Esophagus muscularis mucosa (tissue), 3 donors: ENCODE results near the gene ID3.
A peak's percentile ranks its signal among the peaks of the same experiment; 100 is the strongest.

Experiments
- CTCF ChIP-seq, 3 experiments: fragments of 200-600 bp in 2 of 3; fragments of 450-650 bp in 1 of 3; sonication (generic) in 2 of 3; IDR thresholded peaks; one replicate each; pipeline ENCODE4 v1.5.1; 2017 to 2019; ENCODE audit warnings: antibody characterized with exemption in 3 of 3, mild to moderate bottlenecking in 2 of 3, moderate library complexity in 1 of 3
- POLR2A ChIP-seq: fragments of 450-650 bp; IDR thresholded peaks from one replicate; pipeline ENCODE4 v1.6.1; 2017; ENCODE audit warnings: antibody characterized with exemption, moderate library complexity, mild to moderate bottlenecking, low read depth

DNA sequence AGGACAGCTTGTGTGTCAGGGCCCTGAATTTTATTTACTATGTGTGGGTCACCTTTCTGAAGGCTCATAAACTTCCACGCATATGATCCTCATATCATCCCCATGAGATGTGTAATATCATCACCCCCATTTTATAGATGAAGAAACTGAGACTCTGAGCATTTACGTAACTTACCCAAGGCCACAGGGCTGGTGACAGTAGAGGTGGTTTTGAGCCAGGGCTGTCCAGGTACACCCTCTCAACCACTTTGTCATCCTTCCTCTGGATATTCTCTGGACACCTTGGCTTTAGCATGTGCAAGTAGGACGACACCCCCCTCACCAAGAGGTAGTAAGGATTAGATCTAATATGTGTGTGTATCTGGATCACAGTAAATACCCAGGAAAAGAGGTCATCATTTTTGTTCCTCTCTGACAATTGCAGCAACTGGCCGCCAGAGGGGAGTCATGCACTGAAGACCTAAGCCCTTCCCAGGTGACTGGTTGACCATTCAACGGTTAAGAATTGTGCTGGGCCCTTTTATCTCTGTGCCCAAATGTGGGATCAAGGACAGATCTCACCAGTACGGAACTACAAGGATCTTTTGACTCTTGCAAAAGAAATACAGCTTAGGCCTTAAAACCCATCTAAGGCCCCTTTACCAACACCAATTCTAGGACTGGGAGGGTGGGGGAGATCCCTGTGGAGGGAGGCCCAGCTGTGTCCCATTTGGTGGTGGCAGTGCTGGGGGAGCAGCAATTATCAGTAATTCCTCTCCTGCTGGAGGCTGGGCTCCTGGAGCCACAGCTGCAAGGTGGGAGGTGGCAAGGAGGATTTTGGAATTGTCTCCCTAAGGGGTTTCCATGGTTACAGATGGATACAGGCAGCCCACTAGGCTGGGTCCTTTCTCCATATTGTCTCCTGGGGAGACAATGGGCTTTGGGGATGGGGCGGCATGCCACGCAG, 14.6 kb downstream of the ID3 start:
- no peak for TF ChIP-seq POLR2A
- peak; percentile 91 to 98 (median 93) for TF ChIP-seq CTCF (IDR thresholded peaks at IDR 0.05)
